ENCODE measurements around the gene PPP2R5B. TPM values are rescaled to one million over a fixed set of nuclear protein-coding genes. Genes with fewer than 3 reads are reported as not detected.

The PPP2R5B gene
- total RNA-seq, 1 experiment from 2014 or later, result 7.4 TPM

- BruUV-seq (replicated peaks), result no TSS peak
- Histone ChIP-seq H3K9me3 (no peaks in the 10 kb centered on the region), H3K4me1 (no peaks in the 10 kb centered on the region; the same call in none of the 2 replicates), H3K27me3 (replicated peaks; ENCODE audit: control insufficient read depth, insufficient read depth, low read length) (no peaks in the 10 kb centered on the region), H3K4me3 (ENCODE audit: low read depth, low read length) (no peak overlapping the region), H3K36me3 (ENCODE audit: control insufficient read depth, insufficient read depth, low read length) (peaks cover 5% of the 10 kb centered on the region)
- no peak for TF ChIP-seq CTCF (IDR thresholded peaks at IDR 0.05; ENCODE audit: insufficient read depth in 1 of 2, low read depth in 1 of 2, low read length in 1 of 2, severe bottlenecking in 1 of 2, unreplicated experiment in 1 of 2)
- ChIA-PET CTCF (no interaction called here), POLR2A (no interaction called here)
- no peaks in the 10 kb centered on the region for H3K4me1 Mint-ChIP-seq (ENCODE audit: low read depth, unreplicated experiment)
- H3K9me3 Mint-ChIP-seq (ENCODE audit: unreplicated experiment), result no peaks in the 10 kb centered on the region
- DNase-seq, result no peak
- intact Hi-C loops (cut with micrococcal nuclease; ENCODE audit: unreplicated experiment), result no loop called here
- no peak overlapping the region for H3K27ac Mint-ChIP-seq (ENCODE audit: unreplicated experiment)
- peaks cover 26% of the 10 kb centered on the region for H3K36me3 Mint-ChIP-seq (ENCODE audit: insufficient read depth, unreplicated experiment)
- no peak overlapping the region for H3K4me3 Mint-ChIP-seq (ENCODE audit: unreplicated experiment)
- no peaks in the 10 kb centered on the region for H3K27me3 Mint-ChIP-seq (ENCODE audit: insufficient read depth, unreplicated experiment)
Measured at GRCh38 chr11:64911689-64912088, 12.8 kb upstream of the PPP2R5B start.

GRCh38 chr11:64913171-64913727, 11.2 kb upstream of the PPP2R5B start:
- H3K9me3 ChIP-seq, result no peaks in the 10 kb centered on the region
- intact Hi-C loops (cut with micrococcal nuclease; ENCODE audit: unreplicated experiment), result no loop called here
- Mint-ChIP-seq H3K27ac (ENCODE audit: unreplicated experiment) (no peak overlapping the region), H3K27me3 (ENCODE audit: insufficient read depth, unreplicated experiment) (no peaks in the 10 kb centered on the region), H3K4me1 (ENCODE audit: low read depth, unreplicated experiment) (no peaks in the 10 kb centered on the region), H3K36me3 (ENCODE audit: insufficient read depth, unreplicated experiment) (peaks cover 29% of the 10 kb centered on the region), H3K9me3 (ENCODE audit: unreplicated experiment) (no peaks in the 10 kb centered on the region), H3K4me3 (ENCODE audit: unreplicated experiment) (no peak overlapping the region)
- POLR2A ChIA-PET, result no interaction called here
- BruUV-seq (replicated peaks), result no TSS peak
- peaks cover 4% of the 10 kb centered on the region for H3K36me3 ChIP-seq (ENCODE audit: control insufficient read depth, insufficient read depth, low read length)
- no peak for TF ChIP-seq CTCF (IDR thresholded peaks at IDR 0.05; ENCODE audit: insufficient read depth in 1 of 2, low read depth in 1 of 2, low read length in 1 of 2, severe bottlenecking in 1 of 2, unreplicated experiment in 1 of 2)
- no peak overlapping the region for H3K4me3 ChIP-seq (ENCODE audit: low read depth, low read length)
- no peaks in the 10 kb centered on the region for H3K27me3 ChIP-seq (replicated peaks; ENCODE audit: control insufficient read depth, insufficient read depth, low read length)
- no peak for DNase-seq
- CTCF ChIA-PET, result no interaction called here
- peaks cover 4% of the 10 kb centered on the region for H3K4me1 ChIP-seq

GRCh38 chr11:64914123-64914522, 10.4 kb upstream of the PPP2R5B start:
- Mint-ChIP-seq H3K27ac (ENCODE audit: unreplicated experiment) (no peak overlapping the region), H3K4me1 (ENCODE audit: low read depth, unreplicated experiment) (no peaks in the 10 kb centered on the region), H3K4me3 (ENCODE audit: unreplicated experiment) (no peak overlapping the region), H3K36me3 (ENCODE audit: insufficient read depth, unreplicated experiment) (peaks cover 29% of the 10 kb centered on the region), H3K9me3 (ENCODE audit: unreplicated experiment) (no peaks in the 10 kb centered on the region), H3K27me3 (ENCODE audit: insufficient read depth, unreplicated experiment) (no peaks in the 10 kb centered on the region)
- no peak for DNase-seq
- TF ChIP-seq CTCF (IDR thresholded peaks at IDR 0.05; ENCODE audit: insufficient read depth in 1 of 2, low read depth in 1 of 2, low read length in 1 of 2, severe bottlenecking in 1 of 2, unreplicated experiment in 1 of 2), result no peak
- Histone ChIP-seq H3K27me3 (replicated peaks; ENCODE audit: control insufficient read depth, insufficient read depth, low read length) (no peaks in the 10 kb centered on the region), H3K36me3 (ENCODE audit: control insufficient read depth, insufficient read depth, low read length) (peaks cover 4% of the 10 kb centered on the region), H3K9me3 (no peaks in the 10 kb centered on the region), H3K4me1 (peaks cover 6% of the 10 kb centered on the region), H3K4me3 (ENCODE audit: low read depth, low read length) (no peak overlapping the region)
- CTCF ChIA-PET, result interaction anchor here (0.6 kb wide), 1 partner anchor 16 kb away, joined by 4 read pairs; no protein-coding TSS in a partner anchor
- no TSS peak for BruUV-seq (replicated peaks)
- intact Hi-C loops (cut with micrococcal nuclease; ENCODE audit: unreplicated experiment), result no loop called here
- POLR2A ChIA-PET, result no interaction called here

Measured in Caco-2 (cell line).